H9 (cell line): ENCODE results near the gene ELOF1. TPM values are rescaled to one million over a fixed set of nuclear protein-coding genes. Genes with fewer than 3 reads are reported as not detected.

ENCODE experiments used
- DNase-seq: peaks from one replicate; pipeline ENCODE4 v3.0.0-alpha.2; 2017
- H2AFZ ChIP-seq: one replicate; pipeline ENCODE4 v1.6.1; 2013; ENCODE audit warnings: mild to moderate bottlenecking, low read length, control low read depth, moderate library complexity
- H2AK5ac ChIP-seq: 2 replicates; pipeline ENCODE4 v1.6.1; 2013; ENCODE audit warnings: low read length, control low read depth, mixed read lengths; ENCODE audit not compliant: insufficient read length
- H2BK120ac ChIP-seq: one replicate; pipeline ENCODE4 v1.6.1; 2013; ENCODE audit warnings: low read depth, mild to moderate bottlenecking, low read length, control low read depth, inconsistent platforms; ENCODE audit not compliant: poor library complexity, severe bottlenecking
- H2BK12ac ChIP-seq: 2 replicates; pipeline ENCODE4 v1.6.1; 2013; ENCODE audit warnings: low read length, control low read depth, mixed read lengths, low read depth; ENCODE audit not compliant: insufficient read length
- H2BK15ac ChIP-seq: 2 replicates; pipeline ENCODE4 v1.6.1; 2013; ENCODE audit warnings: low read depth, low read length, control low read depth
- H2BK20ac ChIP-seq: one replicate; pipeline ENCODE4 v1.6.1; 2013; ENCODE audit warnings: low read depth, mild to moderate bottlenecking, low read length, control low read depth, inconsistent platforms; ENCODE audit not compliant: poor library complexity, severe bottlenecking
- H2BK5ac ChIP-seq: 2 replicates; pipeline ENCODE4 v1.6.1; 2013; ENCODE audit warnings: low read length, control low read depth, mixed read lengths; ENCODE audit not compliant: insufficient read length
- H3K14ac ChIP-seq: 2 replicates; pipeline ENCODE4 v1.6.1; 2013; ENCODE audit warnings: low read length, control low read depth; ENCODE audit not compliant: insufficient read depth
- H3K18ac ChIP-seq: 2 replicates; pipeline ENCODE4 v1.6.1; 2013; ENCODE audit warnings: low read depth, mild to moderate bottlenecking, mixed read lengths, low read length, control low read depth; ENCODE audit not compliant: insufficient read length
- H3K23ac ChIP-seq: 2 replicates; pipeline ENCODE4 v1.6.1; 2013; ENCODE audit warnings: low read length, control low read depth, mixed read lengths, low read depth; ENCODE audit not compliant: insufficient read length
- H3K23me2 ChIP-seq: 2 replicates; pipeline ENCODE4 v1.6.1; 2013; ENCODE audit warnings: low read depth, mild to moderate bottlenecking, mixed read lengths, low read length, control low read depth; ENCODE audit not compliant: insufficient read length, poor library complexity, severe bottlenecking
- H3K27ac ChIP-seq: 2 replicates; pipeline ENCODE4 v1.5.1; 2013; ENCODE audit warnings: low read length, control low read depth, mixed read lengths, low read depth; ENCODE audit not compliant: insufficient read length
- H3K27me3 ChIP-seq: 2 replicates; pipeline ENCODE4 v1.6.1; 2013; ENCODE audit warnings: low read length, control low read depth, inconsistent platforms; ENCODE audit not compliant: insufficient read depth
- H3K4ac ChIP-seq: 2 replicates; pipeline ENCODE4 v1.6.1; 2013; ENCODE audit warnings: low read depth, mild to moderate bottlenecking, control low read depth, inconsistent platforms, low read length, moderate library complexity
- H3K4me1 ChIP-seq: 2 replicates; pipeline ENCODE4 v1.6.1; 2013; ENCODE audit warnings: low read length, control low read depth, inconsistent platforms; ENCODE audit not compliant: insufficient read depth
- H3K4me2 ChIP-seq: 2 replicates; pipeline ENCODE4 v1.6.1; 2013; ENCODE audit warnings: low read length, control low read depth, mixed read lengths; ENCODE audit not compliant: insufficient read length, insufficient read depth
- H3K56ac ChIP-seq: 2 replicates; pipeline ENCODE4 v1.6.1; 2013; ENCODE audit warnings: low read depth, mild to moderate bottlenecking, mixed read lengths, low read length, control low read depth; ENCODE audit not compliant: insufficient read length
- H3K79me1 ChIP-seq: 2 replicates; pipeline ENCODE4 v1.6.1; 2013; ENCODE audit warnings: low read depth, mild to moderate bottlenecking, moderate library complexity, low read length, control low read depth, inconsistent platforms; ENCODE audit not compliant: insufficient read depth, poor library complexity, severe bottlenecking
- H3K79me2 ChIP-seq: 2 replicates; pipeline ENCODE4 v1.6.1; 2013; ENCODE audit warnings: low read length, control low read depth, inconsistent platforms; ENCODE audit not compliant: insufficient read depth
- H3K9ac ChIP-seq: 2 replicates; pipeline ENCODE4 v1.6.1; 2013; ENCODE audit warnings: low read length, control low read depth, mixed read lengths; ENCODE audit not compliant: insufficient read length; ENCODE audit errors: extremely low read depth
- H3K9me3 ChIP-seq: one replicate; pipeline ENCODE4 v1.6.1; 2013; ENCODE audit warnings: low read depth, low read length, inconsistent platforms; ENCODE audit not compliant: control insufficient read depth
- H3T11ph ChIP-seq: one replicate; pipeline ENCODE4 v1.6.1; 2013; ENCODE audit warnings: mild to moderate bottlenecking, low read length, control low read depth, inconsistent platforms
- H4K20me1 ChIP-seq: one replicate; pipeline ENCODE4 v1.6.1; 2013; ENCODE audit not compliant: control insufficient read depth, insufficient read length, insufficient read depth
- H4K5ac ChIP-seq: 2 replicates; pipeline ENCODE4 v1.6.1; 2013; ENCODE audit warnings: low read depth, mild to moderate bottlenecking, mixed read lengths, low read length, control low read depth; ENCODE audit not compliant: insufficient read length
- H4K8ac ChIP-seq: replicated peaks from 2 replicates; pipeline ENCODE4 v1.6.1; 2013; ENCODE audit warnings: low read length, control low read depth, mixed read lengths, low read depth; ENCODE audit not compliant: insufficient read length
- H4K91ac ChIP-seq: 2 replicates; pipeline ENCODE4 v1.6.1; 2013; ENCODE audit warnings: low read depth, mild to moderate bottlenecking, moderate library complexity, mixed read lengths, low read length, control low read depth; ENCODE audit not compliant: insufficient read length
- H3K27ac Mint-ChIP-seq, 3 experiments: 2 replicates in 2 of 3; 3 replicates in 1 of 3; pipeline ENCODE4 v1.8.0; 2020 to 2021; ENCODE audit warnings: mixed read lengths in 3 of 3, mild to moderate bottlenecking in 1 of 3, moderate library complexity in 1 of 3
- H3K27me3 Mint-ChIP-seq: 2 replicates; pipeline ENCODE4 v1.8.0; 2021; ENCODE audit warnings: low read depth, mild to moderate bottlenecking, moderate library complexity, mixed read lengths
- H3K36me3 Mint-ChIP-seq, 3 experiments: 2 replicates in 2 of 3; 3 replicates in 1 of 3; pipeline ENCODE4 v1.8.0; 2020 to 2021; ENCODE audit warnings: low read depth in 3 of 3, mixed read lengths in 3 of 3; ENCODE audit not compliant: insufficient read depth in 1 of 3
- H3K4me1 Mint-ChIP-seq, 2 experiments: 2 replicates each; pipeline ENCODE4 v1.8.0; 2020; ENCODE audit warnings: mixed read lengths in 2 of 2
- H3K4me3 Mint-ChIP-seq, 2 experiments: 2 replicates in 1 of 2; 3 replicates in 1 of 2; pipeline ENCODE4 v1.8.0; 2020 to 2021; ENCODE audit warnings: mild to moderate bottlenecking in 2 of 2, mixed read lengths in 2 of 2, moderate library complexity in 1 of 2
- H3K9me3 Mint-ChIP-seq, 2 experiments: 2 replicates in 1 of 2; 3 replicates in 1 of 2; pipeline ENCODE4 v1.8.0; 2020; ENCODE audit warnings: mild to moderate bottlenecking in 2 of 2, mixed read lengths in 2 of 2, moderate library complexity in 1 of 2
- CTCF ChIP-seq: fragments of 200-600 bp; sonication (generic); conservative IDR thresholded peaks from 3 replicates; pipeline ENCODE4 v1.8.0; 2021; ENCODE audit warnings: antibody characterized with exemption, mild to moderate bottlenecking
- WGBS: extraction: QIAGEN DNeasy Blood & Tissue Kit; methylation state at CpG from one replicate; pipeline ENCODE4 v1.1.7; 2013; ENCODE audit warnings: missing lambda C conversion rate, low lambda C conversion rate, mixed read lengths; ENCODE audit not compliant: insufficient read length; ENCODE audit errors: extremely low coverage; 5-methylcytosine and 5-hydroxymethylcytosine counted together
- total RNA-seq: library from RNA; stranded (reverse); gene quantifications from 2 replicates; pipeline ENCODE4 v1.2.1, GENCODE V29; 2021

Gene ELOF1
- total RNA-seq, 1 experiment from 2014 or later = 84.9 TPM

GRCh38 chr19:11597202-11598102, 38.4 kb upstream of the ELOF1 start, which contains the start of gene ZNF627:
Gene ZNF627, plus strand, starts transcription at chr19:11597483. Its CDS starts 145 bp downstream, at chr19:11597628.
- Histone ChIP-seq H2BK5ac (peak within 1 kb of the TSS; percentile 74), H3K9ac (peak within 1 kb of the TSS; percentile 99), H2BK15ac (no peak within 1 kb of the TSS), H3K14ac (peak within 1 kb of the TSS; percentile 99), H3K4me1 (no peaks in the 10 kb centered on the region), H3K4ac (no peak within 1 kb of the TSS; the same call in 1 of the 2 replicates), H3K27ac (peak within 1 kb of the TSS; percentile 35), H3K23ac (no peak within 1 kb of the TSS), H3T11ph (no peak within 1 kb of the TSS), H4K91ac (peak within 1 kb of the TSS; percentile 3), H4K8ac (no peak within 1 kb of the TSS), H3K23me2 (peaks cover 2% of the 10 kb centered on the region), H3K56ac (peak within 1 kb of the TSS; percentile 33), H2BK20ac (no peak within 1 kb of the TSS), H3K18ac (peak within 1 kb of the TSS; percentile 99), H3K79me1 (peaks cover 6% of the 10 kb centered on the region), H3K4me2 (peak within 1 kb of the TSS; percentile 54), H3K79me2 (peaks cover 13% of the 10 kb centered on the region; the same call in 1 of the 2 replicates), H3K27me3 (no peaks in the 10 kb centered on the region), H2BK12ac (peak within 1 kb of the TSS; percentile 94), H2AFZ (no peak within 1 kb of the TSS), H4K5ac (peak within 1 kb of the TSS; percentile 97), H2BK120ac (peak within 1 kb of the TSS; percentile 94), H4K20me1 (no peaks in the 10 kb centered on the region), H3K9me3 (no peaks in the 10 kb centered on the region), H2AK5ac (no peak within 1 kb of the TSS)
- Mint-ChIP-seq H3K36me3 (peaks cover 16 to 37% (median 28%) of the 10 kb centered on the region in 3 experiments), H3K4me3 (peak within 1 kb of the TSS; percentile 91 to 94), H3K27ac (peak within 1 kb of the TSS; percentile 98 to 100 (median 99)), H3K9me3 (peaks cover 1 to 5% of the 10 kb centered on the region in 2 experiments; a peak in 3 of 5 replicates), H3K4me1 (peaks cover 16 to 29% of the 10 kb centered on the region in 2 experiments), H3K27me3 (no peaks in the 10 kb centered on the region)
- no CpG with 5 or more reads among the region's 67 CpGs for WGBS
- DNase-seq = peak; percentile 99
- TF ChIP-seq CTCF = no peak; the same call in 2 of the 3 replicates
